Islet precursor cell (in vitro differentiated cells): ENCODE data around the gene GALNT10.

Experiments used
- DNase-seq: peaks from one replicate; pipeline ENCODE4 v3.0.0-alpha.2; 2018

The GALNT10 gene, protein sequence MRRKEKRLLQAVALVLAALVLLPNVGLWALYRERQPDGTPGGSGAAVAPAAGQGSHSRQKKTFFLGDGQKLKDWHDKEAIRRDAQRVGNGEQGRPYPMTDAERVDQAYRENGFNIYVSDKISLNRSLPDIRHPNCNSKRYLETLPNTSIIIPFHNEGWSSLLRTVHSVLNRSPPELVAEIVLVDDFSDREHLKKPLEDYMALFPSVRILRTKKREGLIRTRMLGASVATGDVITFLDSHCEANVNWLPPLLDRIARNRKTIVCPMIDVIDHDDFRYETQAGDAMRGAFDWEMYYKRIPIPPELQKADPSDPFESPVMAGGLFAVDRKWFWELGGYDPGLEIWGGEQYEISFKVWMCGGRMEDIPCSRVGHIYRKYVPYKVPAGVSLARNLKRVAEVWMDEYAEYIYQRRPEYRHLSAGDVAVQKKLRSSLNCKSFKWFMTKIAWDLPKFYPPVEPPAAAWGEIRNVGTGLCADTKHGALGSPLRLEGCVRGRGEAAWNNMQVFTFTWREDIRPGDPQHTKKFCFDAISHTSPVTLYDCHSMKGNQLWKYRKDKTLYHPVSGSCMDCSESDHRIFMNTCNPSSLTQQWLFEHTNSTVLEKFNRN

GRCh38 chr5:154190595-154191304 lies at the start of gene GALNT10:
TSS of gene GALNT10 (plus strand) at chr5:154190733. CDS start at chr5:154190867, 134 bp downstream.
- DNase-seq, result peak; percentile 72

DNA sequence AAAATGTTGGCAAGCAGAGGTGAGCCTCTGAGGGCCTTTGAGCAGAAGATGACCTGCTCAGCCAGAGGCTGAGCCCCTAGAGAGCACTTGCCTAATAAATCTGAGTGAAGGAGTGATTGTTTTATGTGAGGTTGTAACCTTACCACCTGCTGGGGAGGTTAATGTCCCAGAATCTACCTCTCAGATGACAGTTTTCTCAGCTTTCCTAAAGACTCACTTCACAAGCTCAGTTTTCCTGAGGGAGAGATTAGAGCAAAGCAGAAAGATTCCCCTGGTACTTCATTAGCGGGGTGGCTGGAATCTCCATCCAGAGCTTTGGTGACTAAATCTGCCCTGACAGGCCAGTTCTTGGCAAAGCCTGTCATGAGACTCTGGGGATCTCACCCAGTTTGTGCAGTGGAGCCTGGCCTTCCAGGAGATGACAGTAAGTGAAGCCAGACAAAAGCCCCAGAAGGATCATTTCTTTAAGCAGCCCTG lies 48.8 kb upstream of the GALNT10 start:
- no peak for DNase-seq

GRCh38 chr5:154143211-154143641 lies 47.3 kb upstream of the GALNT10 start:
- no peak for DNase-seq

- DNase-seq, result no peak
Measured at GRCh38 chr5:154145268-154145667, 45.3 kb upstream of the GALNT10 start.

DNA sequence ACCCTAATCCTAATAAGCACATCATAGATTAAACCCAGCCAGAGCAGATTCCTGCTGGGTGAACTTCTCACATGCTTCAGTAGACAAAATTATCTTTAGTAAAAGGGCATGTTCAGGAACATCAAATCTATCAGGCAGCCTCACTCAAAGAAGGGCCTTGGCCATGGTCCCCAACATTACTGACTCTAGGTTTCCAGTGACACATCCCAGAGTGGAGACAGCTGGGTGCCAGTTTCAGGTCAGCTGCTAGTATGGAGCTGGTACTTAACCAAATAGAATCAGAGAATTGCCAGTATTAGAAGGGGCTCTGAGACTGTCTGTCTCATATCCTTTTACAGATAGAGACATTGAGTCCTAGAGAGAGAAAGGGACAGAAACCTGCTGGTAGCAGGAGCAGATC lies 44.1 kb upstream of the GALNT10 start:
- peak; percentile 13 for DNase-seq

- DNase-seq, result peak; percentile 7
Measured at GRCh38 chr5:154147666-154148065, 42.9 kb upstream of the GALNT10 start.

GRCh38 chr5:154150471-154150870 lies 40.1 kb upstream of the GALNT10 start:
- peak; percentile 24 for DNase-seq

DNA sequence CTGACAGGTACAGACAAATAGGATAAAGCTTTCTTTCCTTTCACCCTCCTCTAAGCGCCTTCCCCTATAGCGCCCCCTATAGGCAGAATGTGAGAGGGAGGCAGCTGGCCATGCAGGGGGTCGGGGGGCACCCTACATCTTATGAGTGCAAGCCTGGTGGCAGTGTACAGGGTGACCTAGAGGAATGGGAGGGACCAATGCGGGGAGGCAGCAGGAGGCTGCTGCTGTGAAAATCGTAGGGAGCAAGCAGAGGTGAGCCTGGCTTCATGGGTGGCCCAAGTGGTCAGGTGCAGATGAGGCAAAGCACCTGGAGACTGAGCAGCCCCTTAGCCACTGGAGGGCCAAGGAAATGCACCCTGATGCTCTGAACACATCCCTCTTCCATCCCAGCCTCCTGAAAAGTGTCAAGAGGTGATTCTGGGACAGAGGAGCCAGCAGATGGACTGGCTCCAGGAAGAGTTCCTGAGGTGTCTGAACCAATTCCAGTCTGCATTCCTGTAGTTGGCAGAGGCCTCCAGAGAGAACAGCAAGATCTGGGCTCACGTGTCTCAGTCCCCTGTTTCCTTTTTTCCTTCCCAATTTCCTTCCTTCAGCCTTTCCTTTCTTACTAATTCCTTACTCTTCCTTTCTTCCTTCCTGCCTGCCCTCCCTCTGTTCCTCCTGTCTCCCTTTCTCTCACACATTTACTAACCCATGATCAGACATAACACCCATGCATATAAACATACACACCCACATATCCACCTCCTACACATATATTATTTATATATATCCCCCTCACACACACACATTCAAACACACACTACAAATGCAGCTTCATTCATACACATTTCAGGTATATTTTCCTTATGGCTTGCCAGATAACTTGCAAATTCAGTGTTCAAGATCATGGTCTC lies 32.8 kb upstream of the GALNT10 start:
- peak; percentile 43 for DNase-seq

GRCh38 chr5:154158379-154158737 lies 32.2 kb upstream of the GALNT10 start:
- DNase-seq, result peak; percentile 20

DNA sequence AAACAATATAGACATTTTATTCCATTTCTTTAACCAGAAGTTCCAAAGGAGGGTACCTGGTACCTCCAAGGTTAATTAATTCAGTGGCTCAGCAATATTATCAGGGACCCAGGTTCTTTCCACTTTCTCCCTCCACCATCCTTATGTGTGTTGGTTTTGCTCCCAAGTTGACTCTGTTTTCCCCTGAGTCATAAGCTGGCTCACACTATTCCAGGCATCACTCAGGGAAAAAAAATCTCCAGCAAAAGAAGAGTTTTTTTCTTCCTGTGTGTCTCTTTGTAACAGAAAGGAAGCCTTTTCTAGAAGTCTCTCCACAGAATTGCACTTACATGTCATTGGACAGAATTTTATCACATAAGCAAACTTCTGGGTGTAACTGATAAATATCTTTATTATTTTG lies 31.2 kb upstream of the GALNT10 start:
- DNase-seq, result peak; percentile 14

DNA sequence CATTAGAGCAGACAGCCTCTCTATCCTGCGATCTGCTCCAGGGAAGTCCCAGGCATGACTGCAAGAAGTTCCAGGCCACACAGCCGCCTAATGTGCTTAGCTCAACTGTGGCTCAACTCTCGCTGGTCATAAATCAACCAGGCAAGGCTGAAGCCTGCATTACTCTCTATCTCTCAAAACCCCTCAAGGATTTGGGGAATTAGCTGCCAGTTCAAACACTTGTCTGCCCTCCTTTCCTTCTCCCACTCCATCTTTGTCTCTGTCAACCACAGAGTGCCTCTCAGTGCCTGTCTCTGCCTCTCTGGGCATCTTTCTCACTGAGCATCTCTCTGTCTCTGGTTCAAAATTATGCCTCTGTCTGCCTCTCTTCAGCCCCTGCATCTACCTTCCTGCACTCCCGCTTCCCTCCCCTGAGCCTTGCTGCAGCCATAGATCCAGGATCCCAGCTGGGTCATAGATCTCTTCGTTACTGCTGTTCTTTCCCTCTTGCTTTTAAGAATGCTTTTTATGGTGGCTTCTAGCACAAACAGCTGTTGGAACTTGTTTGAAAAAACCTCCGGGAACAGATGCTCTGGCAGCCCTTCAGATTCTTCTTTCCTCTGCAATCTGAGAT lies 27.9 kb upstream of the GALNT10 start:
- DNase-seq, result peak; percentile 91

DNA sequence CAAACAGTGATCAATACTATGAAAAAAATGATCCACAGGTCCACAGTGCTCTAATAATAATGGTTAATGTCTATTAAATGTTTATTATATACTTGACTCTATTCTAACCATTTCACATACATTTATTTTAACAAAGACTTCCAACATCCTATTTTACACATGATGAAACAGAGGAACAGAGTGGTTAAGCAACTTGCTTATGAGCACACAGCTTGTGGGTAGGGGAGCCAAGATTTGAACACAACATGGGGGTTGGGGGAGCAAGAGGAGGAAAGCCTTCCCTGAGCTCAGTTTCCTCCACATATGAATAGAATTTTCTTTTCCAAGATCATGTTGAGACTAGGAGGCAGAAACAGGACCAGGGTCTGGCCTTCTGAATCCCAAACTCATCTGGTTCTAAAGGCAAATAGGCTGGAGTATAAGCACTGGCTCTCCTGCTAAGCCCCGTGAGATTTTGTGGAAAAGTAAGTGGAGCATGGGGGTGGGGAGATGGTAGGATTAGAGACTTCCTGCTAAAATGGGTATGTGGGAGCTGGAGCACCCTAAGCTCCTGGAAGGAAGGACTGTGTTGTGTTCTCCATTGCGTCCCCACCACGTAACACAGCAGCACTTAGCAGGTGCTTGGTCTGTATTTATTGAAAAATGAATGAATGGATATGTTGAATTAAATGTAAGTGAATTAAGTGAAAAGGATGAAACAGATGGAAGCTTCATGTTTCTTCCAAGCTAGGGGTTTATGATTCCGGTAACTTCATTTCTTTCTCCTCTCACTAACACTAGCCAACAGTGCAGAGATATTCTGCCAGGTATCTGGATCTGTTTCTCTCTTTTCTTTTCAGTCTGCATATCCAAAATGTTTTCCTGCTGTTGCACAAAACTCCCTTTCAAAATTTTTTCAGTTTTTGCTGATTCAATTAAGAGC lies 26.9 kb upstream of the GALNT10 start:
- DNase-seq, result peak; percentile 44

- DNase-seq, result peak; percentile 27
Measured at GRCh38 chr5:154164249-154164581, 26.3 kb upstream of the GALNT10 start.

DNA sequence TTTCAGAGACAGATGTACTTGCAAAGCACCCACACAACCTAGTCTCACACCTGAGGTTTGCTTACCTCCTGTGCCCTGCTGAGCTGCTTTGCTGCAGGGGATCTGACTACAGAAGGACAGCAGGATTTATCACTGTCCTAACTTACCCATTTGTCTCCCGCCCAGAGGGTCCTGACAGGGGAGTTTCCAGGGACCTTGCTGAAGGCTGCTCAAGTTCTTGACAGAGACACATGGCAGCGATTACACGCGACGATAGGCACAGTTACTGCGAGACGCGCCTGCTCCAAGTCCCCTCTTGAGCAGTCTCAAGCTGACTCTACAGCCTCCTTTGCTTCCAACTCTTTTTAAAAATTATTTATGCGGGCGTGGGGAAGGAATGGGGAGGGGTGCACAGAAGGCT lies 24.6 kb upstream of the GALNT10 start:
- peak; percentile 66 for DNase-seq

GRCh38 chr5:154166901-154167791 lies 23.4 kb upstream of the GALNT10 start:
- DNase-seq, result peak; percentile 42

- peak; percentile 61 for DNase-seq
Measured at GRCh38 chr5:154168395-154168794, 22.1 kb upstream of the GALNT10 start.

DNA sequence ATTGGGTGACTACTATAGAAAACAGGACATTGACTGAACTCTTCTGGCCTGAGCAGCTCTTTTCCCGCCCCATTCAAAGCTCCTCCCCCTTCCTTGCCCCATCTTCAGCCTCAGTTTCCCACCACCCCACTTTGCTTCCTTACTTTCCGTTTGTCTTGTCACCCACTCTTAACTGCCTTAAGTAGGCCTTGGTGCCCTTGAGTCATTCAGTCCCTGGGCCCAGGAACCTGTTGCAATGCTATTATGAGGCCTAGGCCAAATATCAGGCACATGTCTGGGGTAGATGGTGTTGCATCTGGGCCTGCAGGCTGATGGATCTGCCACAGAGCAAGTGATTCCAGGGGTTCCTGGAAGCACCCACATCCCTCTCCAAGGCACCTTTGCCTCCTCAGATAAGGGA lies 17.7 kb upstream of the GALNT10 start:
- DNase-seq, result no peak

DNA sequence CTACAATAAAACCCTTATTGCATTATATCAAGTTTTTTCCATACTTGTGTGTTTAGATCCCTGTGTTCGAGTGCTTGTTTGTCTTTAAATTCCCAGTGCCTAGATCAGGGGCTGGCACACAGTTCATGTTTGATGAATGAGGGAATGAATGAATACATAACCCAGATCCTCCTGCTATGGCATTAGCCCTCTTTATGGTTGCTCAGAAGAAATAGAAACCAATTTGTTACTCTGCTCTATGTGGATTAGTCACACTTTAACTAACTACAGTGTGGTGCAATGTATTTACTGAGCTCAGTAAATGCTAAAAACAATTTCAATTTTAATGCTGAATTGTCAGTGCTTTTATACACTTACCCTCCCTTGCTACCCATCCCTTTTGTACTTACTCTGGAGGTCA lies 16.4 kb upstream of the GALNT10 start:
- DNase-seq, result no peak

DNA sequence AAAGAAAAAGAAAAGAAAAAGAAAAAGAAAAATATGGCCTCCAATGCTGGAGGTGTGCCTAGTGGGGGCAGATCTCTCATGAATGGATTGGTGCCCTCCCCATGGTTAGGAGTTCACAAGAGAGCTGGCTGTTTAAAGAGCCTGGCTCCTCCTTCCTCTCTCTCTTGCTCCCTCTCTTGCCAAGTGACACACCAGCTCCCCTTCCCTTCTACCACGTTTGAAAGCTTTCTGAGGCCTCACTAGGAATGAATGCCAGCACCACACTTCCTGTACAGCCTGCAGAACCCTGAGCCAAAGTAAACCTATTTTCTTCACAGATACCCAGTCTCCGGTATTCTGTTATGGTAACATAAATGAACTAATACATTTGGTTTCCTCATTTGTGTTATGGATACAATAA lies 14.4 kb upstream of the GALNT10 start:
- no peak for DNase-seq

GRCh38 chr5:154178661-154179060 lies 11.9 kb upstream of the GALNT10 start:
- DNase-seq, result no peak
